HCT116 (cell line): ENCODE data around the gene LRRIQ1.

Experiments used
- EZH2 ChIP-seq: fragments of 200-600 bp; sonication (generic); IDR thresholded peaks from 2 replicates; pipeline ENCODE4 v1.6.1; 2017; ENCODE audit warnings: antibody characterized with exemption, mixed run types
- EZH2phosphoT487 ChIP-seq: fragments of 200-600 bp; IDR thresholded peaks from 2 replicates; pipeline ENCODE4 v1.6.1; 2018; ENCODE audit warnings: antibody characterized with exemption, borderline replicate concordance
- POLR2A ChIP-seq: IDR thresholded peaks from 2 replicates; pipeline ENCODE4 v1.7.0; 2011; ENCODE audit warnings: borderline replicate concordance; ENCODE audit not compliant: insufficient read depth, insufficient read length; ENCODE audit errors: extremely low read depth
- POLR2AphosphoS5 ChIP-seq: IDR thresholded peaks from 2 replicates; pipeline ENCODE4 v1.6.1; 2011; ENCODE audit warnings: mild to moderate bottlenecking, low read depth, low read length, moderate library complexity
- RAD21 ChIP-seq: IDR thresholded peaks from 2 replicates; pipeline ENCODE4 v1.6.1; 2012; ENCODE audit warnings: low read depth, mild to moderate bottlenecking
- SIN3A ChIP-seq: IDR thresholded peaks from 2 replicates; pipeline ENCODE4 v1.6.1; 2012; ENCODE audit warnings: low read depth
- YY1 ChIP-seq: IDR thresholded peaks from 2 replicates; pipeline ENCODE4 v1.6.1; 2011; ENCODE audit warnings: low read length, low read depth, moderate library complexity, mild to moderate bottlenecking; ENCODE audit not compliant: insufficient replicate concordance; ENCODE audit errors: extremely low read depth
- ZNF274 ChIP-seq: fragments of 200-500 bp; sonication (Bioruptor generic); IDR thresholded peaks from 2 replicates; pipeline ENCODE4 v1.6.1; 2014; ENCODE audit warnings: mild to moderate bottlenecking, low read depth, low read length, inconsistent platforms
- TF ChIP-seq, protein P1 (sequence below): IDR thresholded peaks from 2 replicates; pipeline ENCODE4 v1.6.1; 2011; ENCODE audit warnings: mild to moderate bottlenecking, low read length, moderate library complexity; ENCODE audit not compliant: insufficient replicate concordance; ENCODE audit errors: extremely low read depth
- TF ChIP-seq, protein P2 (sequence below), 3 experiments: fragments of 200-600 bp in 1 of 3; sonication (generic) in 1 of 3; IDR thresholded peaks in 2 of 3; conservative IDR thresholded peaks in 1 of 3; 2 replicates each; pipeline ENCODE4 v1.5.1; 2012 to 2017; ENCODE audit warnings: low read depth in 2 of 3, low read length in 2 of 3, antibody characterized with exemption in 1 of 3, borderline replicate concordance in 1 of 3, control low read depth in 1 of 3, mild to moderate bottlenecking in 1 of 3, mixed read lengths in 1 of 3, mixed run types in 1 of 3, moderate library complexity in 1 of 3; ENCODE audit not compliant: insufficient read depth in 1 of 3
- TF ChIP-seq, protein P3 (sequence below): IDR thresholded peaks from 2 replicates; pipeline ENCODE4 v1.6.1; 2012

DNA sequence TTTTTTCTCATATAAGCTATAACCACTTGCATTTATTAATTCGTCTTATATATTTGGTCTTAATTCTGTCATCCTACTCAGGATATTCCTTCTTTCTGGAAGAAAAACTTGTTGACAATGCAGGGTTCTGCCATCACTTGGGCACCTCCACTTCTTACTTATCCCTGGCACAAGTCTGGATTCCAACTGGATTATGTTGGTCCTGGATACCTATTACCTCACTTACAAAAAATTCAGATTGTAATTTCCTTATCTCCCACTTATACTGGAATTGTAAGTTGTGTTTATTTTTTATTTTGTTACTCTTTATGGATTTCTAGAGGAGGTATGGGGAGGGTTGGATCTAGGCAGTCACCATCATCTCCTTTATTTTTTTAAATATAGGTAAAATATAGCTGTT is 36.7 kb downstream of the LRRIQ1 start:
- TF ChIP-seq, protein P1, sequence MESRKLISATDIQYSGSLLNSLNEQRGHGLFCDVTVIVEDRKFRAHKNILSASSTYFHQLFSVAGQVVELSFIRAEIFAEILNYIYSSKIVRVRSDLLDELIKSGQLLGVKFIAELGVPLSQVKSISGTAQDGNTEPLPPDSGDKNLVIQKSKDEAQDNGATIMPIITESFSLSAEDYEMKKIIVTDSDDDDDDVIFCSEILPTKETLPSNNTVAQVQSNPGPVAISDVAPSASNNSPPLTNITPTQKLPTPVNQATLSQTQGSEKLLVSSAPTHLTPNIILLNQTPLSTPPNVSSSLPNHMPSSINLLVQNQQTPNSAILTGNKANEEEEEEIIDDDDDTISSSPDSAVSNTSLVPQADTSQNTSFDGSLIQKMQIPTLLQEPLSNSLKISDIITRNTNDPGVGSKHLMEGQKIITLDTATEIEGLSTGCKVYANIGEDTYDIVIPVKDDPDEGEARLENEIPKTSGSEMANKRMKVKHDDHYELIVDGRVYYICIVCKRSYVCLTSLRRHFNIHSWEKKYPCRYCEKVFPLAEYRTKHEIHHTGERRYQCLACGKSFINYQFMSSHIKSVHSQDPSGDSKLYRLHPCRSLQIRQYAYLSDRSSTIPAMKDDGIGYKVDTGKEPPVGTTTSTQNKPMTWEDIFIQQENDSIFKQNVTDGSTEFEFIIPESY, result no peak
- TF ChIP-seq, protein P2, sequence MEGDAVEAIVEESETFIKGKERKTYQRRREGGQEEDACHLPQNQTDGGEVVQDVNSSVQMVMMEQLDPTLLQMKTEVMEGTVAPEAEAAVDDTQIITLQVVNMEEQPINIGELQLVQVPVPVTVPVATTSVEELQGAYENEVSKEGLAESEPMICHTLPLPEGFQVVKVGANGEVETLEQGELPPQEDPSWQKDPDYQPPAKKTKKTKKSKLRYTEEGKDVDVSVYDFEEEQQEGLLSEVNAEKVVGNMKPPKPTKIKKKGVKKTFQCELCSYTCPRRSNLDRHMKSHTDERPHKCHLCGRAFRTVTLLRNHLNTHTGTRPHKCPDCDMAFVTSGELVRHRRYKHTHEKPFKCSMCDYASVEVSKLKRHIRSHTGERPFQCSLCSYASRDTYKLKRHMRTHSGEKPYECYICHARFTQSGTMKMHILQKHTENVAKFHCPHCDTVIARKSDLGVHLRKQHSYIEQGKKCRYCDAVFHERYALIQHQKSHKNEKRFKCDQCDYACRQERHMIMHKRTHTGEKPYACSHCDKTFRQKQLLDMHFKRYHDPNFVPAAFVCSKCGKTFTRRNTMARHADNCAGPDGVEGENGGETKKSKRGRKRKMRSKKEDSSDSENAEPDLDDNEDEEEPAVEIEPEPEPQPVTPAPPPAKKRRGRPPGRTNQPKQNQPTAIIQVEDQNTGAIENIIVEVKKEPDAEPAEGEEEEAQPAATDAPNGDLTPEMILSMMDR (IDR thresholded peaks at IDR 0.05 in 2 of 3, conservative IDR thresholded peaks at IDR 0.05 in 1 of 3; ENCODE audit: borderline replicate concordance in 1 of 3, insufficient read depth in 1 of 3, low read depth in 2 of 3, low read length in 2 of 3), result no peak
- TF ChIP-seq EZH2 (no peak), RAD21 (no peak), EZH2phosphoT487 (no peak), POLR2A (no peak), ZNF274 (no peak), YY1 (no peak), POLR2AphosphoS5 (no peak), SIN3A (no peak)
- TF ChIP-seq, protein P3, sequence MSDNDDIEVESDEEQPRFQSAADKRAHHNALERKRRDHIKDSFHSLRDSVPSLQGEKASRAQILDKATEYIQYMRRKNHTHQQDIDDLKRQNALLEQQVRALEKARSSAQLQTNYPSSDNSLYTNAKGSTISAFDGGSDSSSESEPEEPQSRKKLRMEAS, result no peak
